ENCODE data around the gene PRKCD.

The PRKCD gene

GRCh38 chr3:53139906-53140846 lies 20.8 kb upstream of the PRKCD start:
- no peak for TF ChIP-seq CTCF (conservative IDR thresholded peaks at IDR 0.05; ENCODE audit: low read depth, low read length)
- H3K4me3 ChIP-seq (ENCODE audit: low read depth, low read length): no peak overlapping the region
- peak; percentile 39 for DNase-seq (ENCODE audit: low read depth)

DNA sequence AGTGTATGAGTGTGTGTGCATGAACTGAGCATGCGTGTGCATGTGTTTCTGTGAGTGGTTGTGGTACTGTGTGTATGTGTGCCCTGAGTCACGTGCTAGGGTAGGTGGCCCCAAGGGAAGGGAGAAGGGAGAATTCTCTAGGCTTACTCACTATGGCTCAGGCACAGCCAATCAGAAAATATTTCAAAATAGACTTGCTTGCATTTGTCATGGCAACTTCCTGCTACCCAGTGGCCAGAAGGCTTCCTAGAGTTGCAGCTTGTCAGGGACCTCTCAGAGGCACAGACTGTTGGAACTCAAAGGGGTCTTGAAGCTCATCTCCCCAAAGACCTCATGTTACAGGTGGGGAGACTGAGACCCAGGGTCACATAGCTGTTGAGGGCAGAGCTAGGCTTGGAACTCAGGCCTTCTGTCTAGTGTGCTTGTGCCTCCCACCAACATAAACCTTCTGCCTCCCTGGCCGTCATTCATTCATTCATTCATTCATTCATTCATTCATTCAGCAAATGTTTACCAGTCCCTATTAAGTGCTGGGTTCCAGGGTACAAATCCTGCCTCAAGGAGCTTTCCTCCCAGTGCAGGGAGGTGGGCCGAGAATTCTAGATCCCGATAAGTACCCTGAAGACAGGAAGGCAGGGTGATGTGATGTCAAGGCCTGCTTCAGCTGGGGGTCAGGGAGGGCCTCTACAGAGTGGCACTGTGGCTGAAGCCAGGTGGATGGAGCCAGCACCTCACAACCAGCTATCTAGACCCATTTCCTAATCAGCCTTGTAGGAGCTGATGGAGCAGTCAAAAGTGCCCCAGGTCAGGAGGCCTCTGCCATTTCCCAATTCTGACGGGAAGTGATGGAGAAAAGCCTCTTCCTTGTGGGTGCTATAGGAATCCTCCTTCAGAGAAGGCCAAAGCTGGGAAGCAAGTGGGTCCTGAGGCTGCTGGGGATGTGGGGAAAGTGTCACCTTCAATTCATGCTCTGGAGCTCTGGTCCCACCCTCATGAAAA lies 19.9 kb upstream of the PRKCD start:
- peak; percentile 70 for DNase-seq (ENCODE audit: low read depth)
- H3K4me3 ChIP-seq (ENCODE audit: low read depth, low read length): no peak overlapping the region
- no peak for TF ChIP-seq CTCF (conservative IDR thresholded peaks at IDR 0.05; ENCODE audit: low read depth, low read length)

DNA sequence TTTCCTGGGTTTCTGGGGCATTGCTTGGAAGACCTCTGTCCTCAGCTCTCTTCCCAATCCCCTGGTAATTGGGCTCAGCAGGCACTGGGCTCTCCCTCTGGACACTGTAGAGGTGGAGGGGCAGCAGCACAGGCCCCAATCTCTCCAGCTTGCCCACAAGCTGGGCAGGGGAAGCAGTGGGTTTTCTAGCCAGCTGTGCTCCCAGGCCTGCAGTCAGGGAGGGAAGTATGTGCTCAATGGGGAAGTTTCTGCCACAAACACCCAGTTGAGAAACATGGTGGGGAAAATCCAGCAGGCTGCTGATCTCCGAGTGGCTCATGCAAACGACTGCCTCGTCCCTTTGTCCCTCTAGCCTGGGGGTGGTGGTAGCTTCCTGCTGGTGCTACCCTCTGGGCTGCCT lies 18.0 kb upstream of the PRKCD start:
- no peak for DNase-seq (ENCODE audit: low read depth)
- H3K4me3 ChIP-seq (ENCODE audit: low read depth, low read length): no peak overlapping the region
- TF ChIP-seq CTCF (conservative IDR thresholded peaks at IDR 0.05; ENCODE audit: low read depth, low read length): no peak

- TF ChIP-seq CTCF (conservative IDR thresholded peaks at IDR 0.05; ENCODE audit: low read depth, low read length): no peak
- H3K4me3 ChIP-seq (ENCODE audit: low read depth, low read length): no peak overlapping the region
- no peak for DNase-seq (ENCODE audit: low read depth)
These were observed 16.6 kb upstream of the PRKCD start for GRCh38 chr3:53144446-53144845.

GRCh38 chr3:53144862-53145712 lies 15.9 kb upstream of the PRKCD start:
- no peak overlapping the region for H3K4me3 ChIP-seq (ENCODE audit: low read depth, low read length)
- no peak for DNase-seq (ENCODE audit: low read depth)
- no peak for TF ChIP-seq CTCF (conservative IDR thresholded peaks at IDR 0.05; ENCODE audit: low read depth, low read length)

- H3K4me3 ChIP-seq (ENCODE audit: low read depth, low read length): no peak overlapping the region
- DNase-seq (ENCODE audit: low read depth): no peak
- no peak for TF ChIP-seq CTCF (conservative IDR thresholded peaks at IDR 0.05; ENCODE audit: low read depth, low read length)
These were observed 15.3 kb upstream of the PRKCD start for GRCh38 chr3:53145713-53146080.
